HG02623 (cell line): ENCODE results near the gene MXD4.

ENCODE experiments used
- ATAC-seq: cut with Tn5 transposase; IDR thresholded peaks from one replicate; pipeline ENCODE4 v1.9.1; 2021; ENCODE audit warnings: moderate library complexity; ENCODE audit not compliant: unreplicated experiment

Gene MXD4

GRCh38 chr4:2253160-2254084 lies 8.5 kb downstream of the MXD4 start:
- ATAC-seq: no peak

- no peak for ATAC-seq
Observed at GRCh38 chr4:2252530-2253091, 9.3 kb downstream of the MXD4 start.

- no peak for ATAC-seq
Observed at GRCh38 chr4:2251795-2252529, 9.9 kb downstream of the MXD4 start.

- ATAC-seq: no peak
Observed at GRCh38 chr4:2251073-2251794, 10.7 kb downstream of the MXD4 start.

- ATAC-seq: no peak
Observed at GRCh38 chr4:2250357-2251072, 11.4 kb downstream of the MXD4 start.

GRCh38 chr4:2249526-2250356 lies 12.2 kb downstream of the MXD4 start:
- ATAC-seq: no peak

GRCh38 chr4:2248821-2249261 lies 13.1 kb downstream of the MXD4 start:
- no peak for ATAC-seq

GRCh38 chr4:2248044-2248780 lies 13.7 kb downstream of the MXD4 start:
- no peak for ATAC-seq

- no peak for ATAC-seq
Observed at GRCh38 chr4:2247128-2248043, 14.5 kb downstream of the MXD4 start.

- ATAC-seq: no peak
Observed at GRCh38 chr4:2246384-2247127, 15.4 kb downstream of the MXD4 start.

- no peak for ATAC-seq
Observed at GRCh38 chr4:2245787-2246275, 16.1 kb downstream of the MXD4 start.

- ATAC-seq: no peak
Observed at GRCh38 chr4:2245057-2245786, 16.7 kb downstream of the MXD4 start.

GRCh38 chr4:2243681-2244380 lies 18.1 kb downstream of the MXD4 start:
- ATAC-seq: no peak

GRCh38 chr4:2241410-2242353 lies 20.2 kb downstream of the MXD4 start, which contains the start of the genes HAUS3 and POLN:
Gene HAUS3, minus strand, starts transcription at chr4:2242121. Its CDS starts 1,175 bp downstream, at chr4:2240946.
Gene POLN, minus strand, starts transcription at chr4:2242121. Its CDS starts 12,890 bp downstream, at chr4:2229231.
- peak; percentile 82 for ATAC-seq
